ENCODE measurements around the gene TNFRSF25. TPM values are rescaled to one million over a fixed set of nuclear protein-coding genes. Genes with fewer than 3 reads are reported as not detected.

The TNFRSF25 gene
- total and polyA plus RNA-seq, 2 of the 8 experiments (the other 6 are each of a cell fraction or from before 2014, with no cell fraction given), result 10.7 to 19.5 TPM

DNA sequence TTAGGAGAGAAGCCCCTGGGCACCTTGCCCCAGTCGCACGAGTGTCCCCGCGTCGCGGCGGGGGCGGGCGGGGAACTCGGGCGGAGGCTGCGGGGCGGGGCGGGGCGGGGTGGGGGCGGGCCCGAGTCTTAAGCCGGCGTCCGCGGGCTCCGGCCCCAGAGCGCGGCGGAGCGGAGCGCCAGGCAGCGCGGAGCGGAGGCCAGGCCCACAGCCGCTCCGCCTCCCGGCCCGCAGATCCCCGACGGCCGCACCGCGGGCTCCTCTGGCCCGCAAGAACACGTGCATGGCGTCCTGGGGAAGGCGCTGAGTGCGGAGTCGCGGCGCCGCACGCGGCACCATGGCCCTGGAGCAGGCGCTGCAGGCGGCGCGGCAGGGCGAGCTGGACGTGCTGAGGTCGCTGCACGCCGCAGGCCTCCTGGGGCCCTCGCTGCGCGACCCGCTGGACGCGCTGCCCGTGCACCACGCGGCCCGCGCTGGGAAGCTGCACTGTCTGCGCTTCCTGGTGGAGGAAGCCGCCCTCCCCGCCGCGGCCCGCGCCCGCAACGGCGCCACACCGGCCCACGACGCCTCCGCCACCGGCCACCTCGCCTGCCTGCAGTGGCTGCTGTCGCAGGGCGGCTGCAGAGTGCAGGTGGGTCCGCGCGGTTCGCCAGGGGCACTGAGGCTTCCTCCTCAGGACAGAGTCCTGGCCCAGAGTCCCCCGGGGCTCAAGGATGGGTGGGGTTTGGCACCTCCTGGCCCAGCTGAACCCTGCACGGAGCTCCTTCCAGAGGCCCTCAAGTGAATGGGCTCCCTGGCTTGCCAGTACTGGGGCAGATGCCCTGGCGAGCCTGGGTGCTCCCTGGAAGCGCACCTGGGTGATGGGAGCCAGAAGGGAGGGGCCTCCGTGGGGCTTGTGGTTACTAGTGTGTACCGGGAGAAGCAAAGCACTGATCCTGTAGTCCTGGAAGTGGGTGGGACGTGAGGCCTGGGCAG lies 41.1 kb downstream of the TNFRSF25 start, which contains the start of gene ESPN (continued):
- TF ChIP-seq, protein P1, sequence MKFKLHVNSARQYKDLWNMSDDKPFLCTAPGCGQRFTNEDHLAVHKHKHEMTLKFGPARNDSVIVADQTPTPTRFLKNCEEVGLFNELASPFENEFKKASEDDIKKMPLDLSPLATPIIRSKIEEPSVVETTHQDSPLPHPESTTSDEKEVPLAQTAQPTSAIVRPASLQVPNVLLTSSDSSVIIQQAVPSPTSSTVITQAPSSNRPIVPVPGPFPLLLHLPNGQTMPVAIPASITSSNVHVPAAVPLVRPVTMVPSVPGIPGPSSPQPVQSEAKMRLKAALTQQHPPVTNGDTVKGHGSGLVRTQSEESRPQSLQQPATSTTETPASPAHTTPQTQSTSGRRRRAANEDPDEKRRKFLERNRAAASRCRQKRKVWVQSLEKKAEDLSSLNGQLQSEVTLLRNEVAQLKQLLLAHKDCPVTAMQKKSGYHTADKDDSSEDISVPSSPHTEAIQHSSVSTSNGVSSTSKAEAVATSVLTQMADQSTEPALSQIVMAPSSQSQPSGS (IDR thresholded peaks at IDR 0.05; ENCODE audit: low read length), result no peak
- no peak for TF ChIP-seq POLR2A (IDR thresholded peaks at IDR 0.05; ENCODE audit: control extremely low read depth in 1 of 2, low read depth in 2 of 2, low read length in 2 of 2)
- TF ChIP-seq CREB1 (IDR thresholded peaks at IDR 0.05), result no peak
- TF ChIP-seq ASH2L (IDR thresholded peaks at IDR 0.05; ENCODE audit: low read length), result no peak
- no peak for TF ChIP-seq BACH1 (IDR thresholded peaks at IDR 0.05; ENCODE audit: low read length)
- no peak for TF ChIP-seq ZNF274 (IDR thresholded peaks at IDR 0.05; ENCODE audit: borderline replicate concordance, extremely low read depth, low read length)
- peak; percentile 54; the same call in 1 of the 2 replicates for TF ChIP-seq MAX (IDR thresholded peaks at IDR 0.05)
- TF ChIP-seq ATF3 (IDR thresholded peaks at IDR 0.05; ENCODE audit: insufficient read depth, low read depth, low read length), result no peak
- no peak for TF ChIP-seq KDM5A (IDR thresholded peaks at IDR 0.05; ENCODE audit: low read length)
- no peak for TF ChIP-seq SIN3A (conservative IDR thresholded peaks at IDR 0.05 in 1 of 2, IDR thresholded peaks at IDR 0.05 in 1 of 2; ENCODE audit: low read depth in 1 of 2, low read length in 2 of 2)

Data from H1 (cell line).